CD14-positive monocyte (primary cell): ENCODE results near the gene UTS2B. TPM values are rescaled to one million over a fixed set of nuclear protein-coding genes. Genes with fewer than 3 reads are reported as not detected.

Source experiments
- DNase-seq, 3 donors: peaks; one replicate each; pipeline ENCODE4 v3.0.0-alpha.2; 2011 to 2022
- H2AFZ ChIP-seq: 2 replicates; pipeline ENCODE4 v1.6.0; 2012; ENCODE audit warnings: mild to moderate bottlenecking, low read depth, low read length, inconsistent platforms; ENCODE audit not compliant: insufficient read depth, poor library complexity, severe bottlenecking
- H3K27ac ChIP-seq, 2 donors: 1 replicate in 1 of 2; 2 replicates in 1 of 2; pipeline ENCODE4 v1.5.1; 2012 to 2013; ENCODE audit warnings: low read length in 2 of 2, control low read depth in 1 of 2, inconsistent platforms in 1 of 2, low read depth in 1 of 2, mild to moderate bottlenecking in 1 of 2
- H3K27me3 ChIP-seq, 2 donors: one replicate each; pipeline versions ENCODE4 v1.6.0 to v1.6.1; 2011 to 2013; ENCODE audit warnings: low read length in 2 of 2; ENCODE audit not compliant: control insufficient read depth in 2 of 2, insufficient read depth in 2 of 2
- H3K36me3 ChIP-seq, 2 donors: replicated peaks in 1 of 2; 1 replicate in 1 of 2; 2 replicates in 1 of 2; pipeline versions ENCODE4 v1.5.1 to v1.6.1; 2012 to 2013; ENCODE audit warnings: low read length in 2 of 2, control low read depth in 1 of 2, inconsistent platforms in 1 of 2, mild to moderate bottlenecking in 1 of 2; ENCODE audit not compliant: insufficient read depth in 2 of 2, control insufficient read depth in 1 of 2
- H3K4me1 ChIP-seq, 2 donors: 1 replicate in 1 of 2; 2 replicates in 1 of 2; pipeline versions ENCODE4 v1.5.1 to v1.6.1; 2012 to 2013; ENCODE audit warnings: low read length in 2 of 2, control low read depth in 1 of 2, inconsistent platforms in 1 of 2, mild to moderate bottlenecking in 1 of 2, moderate library complexity in 1 of 2; ENCODE audit not compliant: insufficient read depth in 2 of 2, control insufficient read depth in 1 of 2
- H3K4me2 ChIP-seq: replicated peaks from 2 replicates; pipeline ENCODE3; 2012; ENCODE audit warnings: low read length, moderate library complexity, mild to moderate bottlenecking; ENCODE audit not compliant: poor library complexity, severe bottlenecking; ENCODE audit errors: extremely low read depth
- H3K4me3 ChIP-seq, 3 experiments: fragments of 200-600 bp in 1 of 3; sonication (generic) in 1 of 3; replicated peaks in 1 of 3; 1 replicate in 2 of 3; 2 replicates in 1 of 3; pipeline ENCODE4 v1.5.1; 2011 to 2013; ENCODE audit warnings: low read length in 3 of 3, mild to moderate bottlenecking in 3 of 3, control low read depth in 2 of 3, low read depth in 2 of 3, inconsistent platforms in 1 of 3, moderate library complexity in 1 of 3
- H3K79me2 ChIP-seq: 2 replicates; pipeline ENCODE4 v1.6.0; 2012; ENCODE audit warnings: mild to moderate bottlenecking, control low read depth, inconsistent platforms, low read length, moderate library complexity; ENCODE audit not compliant: insufficient read depth
- H3K9ac ChIP-seq: 2 replicates; pipeline ENCODE4 v1.6.0; 2017; ENCODE audit warnings: low read length, mild to moderate bottlenecking; ENCODE audit not compliant: insufficient read depth, poor library complexity, severe bottlenecking
- H3K9me3 ChIP-seq, 2 donors: replicated peaks in 1 of 2; 1 replicate in 1 of 2; 2 replicates in 1 of 2; pipeline versions ENCODE4 v1.5.1 to v1.6.1; 2012 to 2013; ENCODE audit warnings: low read length in 2 of 2, control low read depth in 1 of 2; ENCODE audit not compliant: control insufficient read depth in 1 of 2, insufficient read depth in 1 of 2
- H4K20me1 ChIP-seq: 2 replicates; pipeline ENCODE4 v1.6.0; 2012; ENCODE audit warnings: mild to moderate bottlenecking, low read length, control low read depth, moderate library complexity; ENCODE audit not compliant: insufficient read depth
- H3K27ac Mint-ChIP-seq, 7 donors: one replicate each; pipeline ENCODE4 v1.8.0; 2020; ENCODE audit warnings: mild to moderate bottlenecking in 7 of 7, mixed read lengths in 7 of 7, moderate library complexity in 6 of 7, inconsistent platforms in 2 of 7
- H3K27me3 Mint-ChIP-seq, 3 donors: one replicate each; pipeline ENCODE4 v1.8.0; 2021 to 2022; ENCODE audit warnings: low read depth in 3 of 3, mild to moderate bottlenecking in 3 of 3, mixed read lengths in 3 of 3, moderate library complexity in 3 of 3, inconsistent platforms in 1 of 3
- H3K36me3 Mint-ChIP-seq, 2 donors: one replicate each; pipeline ENCODE4 v1.8.0; 2020; ENCODE audit warnings: mixed read lengths in 2 of 2, inconsistent platforms in 1 of 2, mild to moderate bottlenecking in 1 of 2
- H3K4me1 Mint-ChIP-seq: one replicate; pipeline ENCODE4 v1.8.0; 2020; ENCODE audit warnings: mild to moderate bottlenecking, mixed read lengths
- H3K4me3 Mint-ChIP-seq, 2 donors: one replicate each; pipeline ENCODE4 v1.8.0; 2020; ENCODE audit warnings: mild to moderate bottlenecking in 2 of 2, mixed read lengths in 2 of 2, moderate library complexity in 1 of 2
- H3K9me3 Mint-ChIP-seq, 7 donors: one replicate each; pipeline ENCODE4 v1.8.0; 2020 to 2022; ENCODE audit warnings: mixed read lengths in 7 of 7, mild to moderate bottlenecking in 6 of 7, moderate library complexity in 6 of 7, inconsistent platforms in 2 of 7
- CTCF ChIP-seq: fragments of 200-600 bp; IDR thresholded peaks from one replicate; pipeline ENCODE4 v1.8.0; 2022; ENCODE audit warnings: antibody characterized with exemption, mild to moderate bottlenecking
- WGBS: methylation state at CpG from one replicate; pipeline ENCODE4 v1.1.5; 2013; ENCODE audit warnings: missing lambda C conversion rate; ENCODE audit not compliant: insufficient coverage; 5-methylcytosine and 5-hydroxymethylcytosine counted together
- intact Hi-C, 2 donors: fragments of 100-400 bp; cut with micrococcal nuclease; formaldehyde crosslinking; loops; one replicate each; pipeline versions ENCODE4 v1.15.0 to v1.15.1; 2023
- polyA plus RNA-seq, 3 donors: library from polyadenylated mRNA; depleted of rRNA in 1 of 3; unstranded in 2 of 3; stranded (reverse) in 1 of 3; fragments of 300-500 nt in 2 of 3; fragments of >200 nt in 1 of 3; fragmentation: Illumina TruSeq in 2 of 3; gene quantifications; 1 replicate in 2 of 3; 2 replicates in 1 of 3; pipeline ENCODE4 v1.2.3, GENCODE V29; 2012 to 2021

UTS2B gene
- polyA plus RNA-seq, 3 donors = not detected

GRCh38 chr3:191328962-191329653 is 1.2 kb downstream of the UTS2B start, which contains the start of gene CCDC50:
TSS of gene CCDC50 (plus strand) at chr3:191329394. CDS start at chr3:191329675, 281 bp downstream.
- Mint-ChIP-seq H3K27me3 (peaks cover 12 to 23% (median 15%) of the 10 kb centered on the region in 3 donors), H3K9me3 (peaks cover 0 to 7% (median 0%) of the 10 kb centered on the region in 7 donors), H3K4me3 (peak within 1 kb of the TSS; percentile 84 to 92), H3K4me1 (peaks cover 36% of the 10 kb centered on the region), H3K27ac (peak within 1 kb of the TSS; percentile 25 to 89 (median 69)), H3K36me3 (peaks cover 0 to 4% of the 10 kb centered on the region in 2 donors)
- peak within 1 kb of the TSS; percentile 83 for H3K4me2 ChIP-seq
- H3K27ac ChIP-seq = peak within 1 kb of the TSS; percentile 48 to 82
- peak within 1 kb of the TSS; percentile 94 for H2AFZ ChIP-seq
- peak within 1 kb of the TSS; percentile 89 for H3K9ac ChIP-seq
- TF ChIP-seq CTCF = no peak
- no peaks in the 10 kb centered on the region for H3K36me3 ChIP-seq
- peaks cover 16 to 38% of the 10 kb centered on the region in 2 donors for H3K4me1 ChIP-seq
- intact Hi-C loops = no loop called here
- DNase-seq = peak; percentile 16 to 37 (median 30)
- no peaks in the 10 kb centered on the region for H3K9me3 ChIP-seq
- peak within 1 kb of the TSS; percentile 77 to 98 (median 88) for H3K4me3 ChIP-seq
- H3K27me3 ChIP-seq = no peaks in the 10 kb centered on the region
- H4K20me1 ChIP-seq = no peaks in the 10 kb centered on the region
- under 1% methylated on average over 60 of the region's 63 CpGs for WGBS
- peaks cover 39% of the 10 kb centered on the region for H3K79me2 ChIP-seq

- Mint-ChIP-seq H3K27ac (peak overlapping the region in 1 of 7 donors; percentile 6), H3K9me3 (peaks cover 0 to 7% (median 1%) of the 10 kb centered on the region in 7 donors), H3K36me3 (peaks cover 0 to 4% of the 10 kb centered on the region in 2 donors), H3K4me1 (peaks cover 34% of the 10 kb centered on the region), H3K27me3 (peaks cover 15 to 23% (median 17%) of the 10 kb centered on the region in 3 donors), H3K4me3 (peak overlapping the region; percentile 84 to 92)
- Histone ChIP-seq H3K4me1 (peaks cover 16 to 38% of the 10 kb centered on the region in 2 donors), H3K4me2 (peak overlapping the region; percentile 83), H3K27ac (peak overlapping the region in 1 of 2 donors; percentile 82), H3K36me3 (no peaks in the 10 kb centered on the region), H3K27me3 (no peaks in the 10 kb centered on the region), H3K79me2 (peaks cover 38% of the 10 kb centered on the region), H3K9me3 (no peaks in the 10 kb centered on the region), H3K9ac (peak overlapping the region; percentile 89), H4K20me1 (no peaks in the 10 kb centered on the region), H3K4me3 (peak overlapping the region; percentile 77 to 98 (median 88)), H2AFZ (peak overlapping the region; percentile 94)
- WGBS = 83% methylated on average over 4 of the region's 9 CpGs
- TF ChIP-seq CTCF = no peak
- peak in 1 of 3 donors; percentile 3 for DNase-seq
- intact Hi-C loops = no loop called here
Measured at GRCh38 chr3:191328383-191328961, 1.9 kb downstream of the UTS2B start.
